Endothelial cell of umbilical vein (primary cell): Measurements from ENCODE around the gene AP2B1. TPM values are rescaled to one million over a fixed set of nuclear protein-coding genes. Genes with fewer than 3 reads are reported as not detected.

ENCODE experiments used
- BruUV-seq: library from RNA; stranded (reverse); fragments of 400-500 nt; replicated peaks from 2 replicates; lab custom pipeline; 2021; lab: Mats Ljungman, UMichigan
- CTCF ChIA-PET: fragments of 300-600, 350-600 bp; sonication (Branson Sonifier 250); formaldehyde crosslinking; loops from one replicate; lab custom pipeline; 2021; ENCODE audit warnings: antibody characterized with exemption, inconsistent platforms; lab: Charles Lee
- POLR2A ChIA-PET: fragments of 300-600, 350-600 bp; sonication (Branson Sonifier 250); formaldehyde crosslinking; loops from one replicate; lab custom pipeline; 2021; ENCODE audit warnings: antibody characterized with exemption, inconsistent platforms; lab: Charles Lee
- DNase-seq: peaks from one replicate; pipeline ENCODE4 v3.0.0-alpha.2; 2011; ENCODE audit warnings: low read depth, low spot score
- FAIRE-seq: peaks from 2 replicates; lab custom pipeline; 2011; peaks lifted over from hg19 to GRCh38; lab: Jason Lieb, UNC
- H2AFZ ChIP-seq: 2 replicates; pipeline ENCODE4 v1.6.0; 2012; ENCODE audit warnings: low read depth, low read length, control low read depth, inconsistent platforms
- H3K27ac ChIP-seq: 2 replicates; pipeline ENCODE4 v1.5.1; 2011; ENCODE audit warnings: low read depth, mild to moderate bottlenecking, control low read depth, low read length, moderate library complexity; ENCODE audit not compliant: insufficient read depth
- H3K27me3 ChIP-seq, 2 experiments: 2 replicates each; pipeline versions ENCODE4 v1.6.0 to v1.6.1; 2011; ENCODE audit warnings: low read length in 2 of 2, mixed read lengths in 1 of 2; ENCODE audit not compliant: control insufficient read depth in 2 of 2, insufficient read depth in 2 of 2
- H3K36me3 ChIP-seq, 2 experiments: 2 replicates in 1 of 2; 3 replicates in 1 of 2; pipeline ENCODE4 v1.5.1; 2011; ENCODE audit warnings: low read length in 2 of 2, mild to moderate bottlenecking in 1 of 2, moderate library complexity in 1 of 2; ENCODE audit not compliant: control insufficient read depth in 2 of 2, insufficient read depth in 2 of 2; ENCODE audit errors: extremely low read depth in 1 of 2
- H3K4me1 ChIP-seq: 3 replicates; pipeline ENCODE4 v1.5.1; 2011; ENCODE audit warnings: mild to moderate bottlenecking, low read length; ENCODE audit not compliant: control insufficient read depth, insufficient read depth; ENCODE audit errors: extremely low read depth
- H3K4me2 ChIP-seq: 2 replicates; pipeline ENCODE4 v1.6.1; 2011; ENCODE audit warnings: low read length, control low read depth, mixed read lengths; ENCODE audit not compliant: insufficient read depth
- H3K4me3 ChIP-seq, 3 experiments: fragments of 200-600 bp in 1 of 3; sonication (generic), shearing (Covaris generic) in 1 of 3; replicated peaks in 1 of 3; 2 replicates each; pipeline ENCODE4 v1.5.1; 2011 to 2016; ENCODE audit warnings: control low read depth in 3 of 3, low read length in 3 of 3, mild to moderate bottlenecking in 2 of 3, inconsistent platforms in 1 of 3, low read depth in 1 of 3, moderate library complexity in 1 of 3; ENCODE audit not compliant: insufficient read depth in 1 of 3
- H3K79me2 ChIP-seq: 2 replicates; pipeline ENCODE4 v1.6.0; 2012; ENCODE audit warnings: low read length, inconsistent platforms; ENCODE audit not compliant: control insufficient read depth, insufficient read depth
- H3K9ac ChIP-seq: replicated peaks from 2 replicates; pipeline ENCODE3; 2011; ENCODE audit warnings: low read length, control low read depth; ENCODE audit not compliant: insufficient read depth; ENCODE audit errors: extremely low read depth
- H3K9me1 ChIP-seq: replicated peaks from 3 replicates; pipeline ENCODE4 v1.6.0; 2011; ENCODE audit warnings: mild to moderate bottlenecking, low read length; ENCODE audit not compliant: control insufficient read depth, insufficient read depth; ENCODE audit errors: extremely low read depth
- H3K9me3 ChIP-seq: replicated peaks from 2 replicates; pipeline ENCODE4 v1.5.1; 2012; ENCODE audit warnings: low read length, inconsistent platforms; ENCODE audit not compliant: control insufficient read depth, insufficient read depth
- H4K20me1 ChIP-seq: replicated peaks from 2 replicates; pipeline ENCODE3; 2011; ENCODE audit warnings: mild to moderate bottlenecking, low read length; ENCODE audit not compliant: control insufficient read depth, insufficient read depth; ENCODE audit errors: extremely low read depth
- CTCF ChIP-seq, 2 donors: IDR thresholded peaks; 1 replicate in 1 of 2; 2 replicates in 1 of 2; pipeline ENCODE4 v1.5.1; 2011; ENCODE audit warnings: low read length in 2 of 2, mild to moderate bottlenecking in 2 of 2, moderate library complexity in 2 of 2, control low read depth in 1 of 2, inconsistent platforms in 1 of 2, low read depth in 1 of 2; ENCODE audit not compliant: insufficient read depth in 1 of 2; ENCODE audit errors: extremely low read depth in 1 of 2
- EZH2 ChIP-seq: IDR thresholded peaks from 2 replicates; pipeline ENCODE4 v1.6.1; 2012; ENCODE audit warnings: borderline replicate concordance, low read depth, mild to moderate bottlenecking, moderate library complexity, low read length, inconsistent platforms; ENCODE audit not compliant: severe bottlenecking
- FOS ChIP-seq: IDR thresholded peaks from 2 replicates; pipeline ENCODE4 v1.6.1; 2011; ENCODE audit warnings: mild to moderate bottlenecking, low read length, moderate library complexity, borderline replicate concordance; ENCODE audit not compliant: insufficient read depth
- GATA2 ChIP-seq: IDR thresholded peaks from 2 replicates; pipeline ENCODE4 v1.7.0; 2011; ENCODE audit warnings: low read depth, mild to moderate bottlenecking, moderate library complexity, mixed read lengths, low read length; ENCODE audit not compliant: insufficient read length, insufficient read depth
- JUN ChIP-seq: IDR thresholded peaks from 2 replicates; pipeline ENCODE4 v1.6.1; 2011; ENCODE audit warnings: borderline replicate concordance, low read depth; ENCODE audit not compliant: insufficient read length, insufficient read depth
- MAX ChIP-seq: IDR thresholded peaks from 2 replicates; pipeline ENCODE4 v1.6.1; 2011; ENCODE audit not compliant: insufficient read depth, insufficient read length
- MYC ChIP-seq: IDR thresholded peaks from one replicate; pipeline ENCODE4 v1.6.1; 2011; ENCODE audit warnings: mild to moderate bottlenecking, low read depth, low read length
- POLR2A ChIP-seq: IDR thresholded peaks from 2 replicates; pipeline ENCODE4 v1.6.1; 2012; ENCODE audit warnings: low read depth, mild to moderate bottlenecking, control low read depth, low read length
- POLR2AphosphoS5 ChIP-seq: IDR thresholded peaks from 2 replicates; pipeline ENCODE4 v1.6.1; 2012; ENCODE audit warnings: low read depth, mild to moderate bottlenecking, control low read depth, low read length, moderate library complexity; ENCODE audit not compliant: insufficient read depth
- dilution Hi-C: fragments of 300-500 bp; cut with MboI; formaldehyde crosslinking; loops from one replicate; pipeline ENCODE4 v1.15.0; 2019; ENCODE audit warnings: low sequenced_read_pairs; ENCODE audit not compliant: extremely low pct_ligation_motif_present
- intact Hi-C: fragments of 100-400 bp; cut with micrococcal nuclease; formaldehyde crosslinking; loops from one replicate; pipeline ENCODE4 v1.10.0; 2022
- polyA plus RNA-seq, 4 experiments: library from polyadenylated mRNA; depleted of rRNA in 3 of 4; stranded (reverse) in 3 of 4; unstranded in 1 of 4; fragments of >200 nt; gene quantifications; 2 replicates each; pipeline versions ENCODE4 v1.2.1 to v1.2.3, GENCODE V29; 2011 to 2012; ENCODE audit warnings: missing spikeins in 1 of 4
- total RNA-seq: library from RNA; stranded (reverse); gene quantifications from 2 replicates; pipeline ENCODE4 v1.2.3, GENCODE V29; 2021

The AP2B1 gene
- total and polyA plus RNA-seq, 2 donors (not counting 3 experiments of a cell fraction or from before 2014, with no cell fraction given), result 106 to 198 TPM

GRCh38 chr17:35730400-35731005 is 143.4 kb downstream of the AP2B1 start:
- TF ChIP-seq CTCF (IDR thresholded peaks at IDR 0.05; ENCODE audit: extremely low read depth in 1 of 2, insufficient read depth in 1 of 2, low read depth in 1 of 2, low read length in 2 of 2) (no peak), JUN (no peak), MYC (no peak), MAX (no peak), POLR2A (no peak), FOS (no peak), POLR2AphosphoS5 (no peak), GATA2 (no peak), EZH2 (no peak)
- H3K4me3 ChIP-seq, result no peak overlapping the region
- H4K20me1 ChIP-seq, result no peaks in the 10 kb centered on the region
- H3K9ac ChIP-seq, result no peak overlapping the region
- H3K27ac ChIP-seq, result no peak overlapping the region
- intact Hi-C loops (no loop called here), dilution Hi-C loops (loop anchor here (25.0 kb wide), 1 partner anchor 118 kb away; no protein-coding TSS in a partner anchor)
- no peak overlapping the region for H2AFZ ChIP-seq
- peaks cover 3 to 6% of the 10 kb centered on the region in 2 experiments for H3K27me3 ChIP-seq
- no peak for DNase-seq
- no peaks in the 10 kb centered on the region for H3K79me2 ChIP-seq
- H3K4me2 ChIP-seq, result no peak overlapping the region
- H3K9me1 ChIP-seq, result no peaks in the 10 kb centered on the region
- no peak for FAIRE-seq
- no peaks in the 10 kb centered on the region for H3K9me3 ChIP-seq
- peaks cover 0 to 4% of the 10 kb centered on the region in 2 experiments for H3K36me3 ChIP-seq
- no TSS peak for BruUV-seq
- CTCF ChIA-PET, result interaction anchor here (1.1 to 2.1 kb wide), 3 partner anchors 9 to 17 kb away, joined by 3 to 16 read pairs (median 3); no protein-coding TSS in a partner anchor
- POLR2A ChIA-PET, result no interaction called here
- H3K4me1 ChIP-seq, result peaks cover 4% of the 10 kb centered on the region
